Liver (tissue), 3 donors: Measurements from ENCODE around the gene RNF39.

ENCODE experiments used
- EGR1 ChIP-seq, 2 donors: IDR thresholded peaks; 2 replicates each; pipeline ENCODE4 v1.6.1; 2016 to 2018; ENCODE audit warnings: antibody characterized with exemption in 2 of 2, low read depth in 2 of 2
- GABPA ChIP-seq, 2 donors: IDR thresholded peaks in 1 of 2; conservative IDR thresholded peaks in 1 of 2; 2 replicates each; pipeline ENCODE4 v1.6.1; 2016; ENCODE audit warnings: antibody characterized with exemption in 2 of 2, mild to moderate bottlenecking in 1 of 2, moderate library complexity in 1 of 2
- HNF4A ChIP-seq, 2 donors: conservative IDR thresholded peaks; 2 replicates each; pipeline ENCODE4 v1.6.1; 2016; ENCODE audit warnings: antibody characterized with exemption in 2 of 2, mild to moderate bottlenecking in 2 of 2
- HNF4G ChIP-seq: IDR thresholded peaks from 2 replicates; pipeline ENCODE4 v1.6.1; 2016; ENCODE audit warnings: antibody characterized with exemption
- RAD21 ChIP-seq, 2 donors: IDR thresholded peaks; 2 replicates each; pipeline ENCODE4 v1.6.1; 2016; ENCODE audit warnings: antibody characterized with exemption in 2 of 2, mild to moderate bottlenecking in 2 of 2
- RXRA ChIP-seq, 2 donors: IDR thresholded peaks; 2 replicates each; pipeline ENCODE4 v1.6.1; 2017 to 2018; ENCODE audit warnings: antibody characterized with exemption in 2 of 2, mild to moderate bottlenecking in 1 of 2
- SP1 ChIP-seq: IDR thresholded peaks from 2 replicates; pipeline ENCODE4 v1.6.1; 2018; ENCODE audit warnings: antibody characterized with exemption, mild to moderate bottlenecking
- TF ChIP-seq, protein P1 (sequence below): IDR thresholded peaks from 2 replicates; pipeline ENCODE4 v1.6.1; 2016; ENCODE audit warnings: antibody characterized with exemption
- TF ChIP-seq, protein P2 (sequence below): IDR thresholded peaks from 2 replicates; pipeline ENCODE4 v1.6.1; 2016; ENCODE audit warnings: antibody characterized with exemption, mild to moderate bottlenecking
- TF ChIP-seq, protein P3 (sequence below): fragments of 150-350 bp; IDR thresholded peaks from 2 replicates; pipeline ENCODE4 v1.5.1; 2017; ENCODE audit warnings: improper control_type of control experiment, low read depth, low read length; ENCODE audit not compliant: missing input control
- TF ChIP-seq, protein P4 (sequence below): IDR thresholded peaks from 2 replicates; pipeline ENCODE4 v1.6.1; 2016; ENCODE audit warnings: antibody characterized with exemption
- TF ChIP-seq, protein P5 (sequence below): IDR thresholded peaks from 2 replicates; pipeline ENCODE4 v1.6.1; 2016; ENCODE audit warnings: antibody characterized with exemption
- donor health status: healthy.
- donor health status: healthy.

DNA sequence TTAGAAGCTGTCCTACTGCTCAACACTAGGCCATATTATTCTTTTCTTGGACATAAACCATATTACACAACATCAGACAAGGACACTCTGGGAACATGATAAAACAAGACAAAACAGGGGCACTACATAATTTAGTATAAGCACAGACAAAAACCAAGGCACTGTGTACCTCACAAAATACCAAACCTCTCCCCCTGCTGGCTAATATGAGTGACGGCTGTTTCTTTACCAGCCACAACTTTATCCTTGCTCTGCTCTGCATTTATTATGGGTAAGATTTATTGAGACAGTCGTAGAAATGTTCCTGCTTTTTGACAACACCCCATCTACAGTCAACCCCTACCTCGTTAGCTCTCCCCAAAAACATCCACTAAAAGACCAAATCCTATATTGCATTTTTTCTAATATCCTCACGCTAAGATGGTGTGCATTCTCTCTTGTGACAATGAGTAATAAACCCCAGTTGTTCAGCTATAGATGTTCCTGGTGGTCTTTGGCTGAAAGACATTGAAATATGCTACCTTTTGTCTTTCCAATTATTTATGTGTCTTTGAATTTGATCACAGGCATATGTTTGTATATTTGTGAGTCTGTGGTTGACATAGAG lies 38.3 kb downstream of the RNF39 start:
- TF ChIP-seq, protein P1, sequence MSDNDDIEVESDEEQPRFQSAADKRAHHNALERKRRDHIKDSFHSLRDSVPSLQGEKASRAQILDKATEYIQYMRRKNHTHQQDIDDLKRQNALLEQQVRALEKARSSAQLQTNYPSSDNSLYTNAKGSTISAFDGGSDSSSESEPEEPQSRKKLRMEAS: no peak
- TF ChIP-seq SP1 (no peak), EGR1 (IDR thresholded peaks at IDR 0.05; ENCODE audit: low read depth in 2 of 2) (no peak), RAD21 (IDR thresholded peaks at IDR 0.05) (peak; percentile 42 to 73), HNF4A (conservative IDR thresholded peaks at IDR 0.05) (no peak), GABPA (IDR thresholded peaks at IDR 0.05 in 1 of 2, conservative IDR thresholded peaks at IDR 0.05 in 1 of 2) (no peak), RXRA (IDR thresholded peaks at IDR 0.05) (no peak), HNF4G (no peak)
- TF ChIP-seq, protein P2, sequence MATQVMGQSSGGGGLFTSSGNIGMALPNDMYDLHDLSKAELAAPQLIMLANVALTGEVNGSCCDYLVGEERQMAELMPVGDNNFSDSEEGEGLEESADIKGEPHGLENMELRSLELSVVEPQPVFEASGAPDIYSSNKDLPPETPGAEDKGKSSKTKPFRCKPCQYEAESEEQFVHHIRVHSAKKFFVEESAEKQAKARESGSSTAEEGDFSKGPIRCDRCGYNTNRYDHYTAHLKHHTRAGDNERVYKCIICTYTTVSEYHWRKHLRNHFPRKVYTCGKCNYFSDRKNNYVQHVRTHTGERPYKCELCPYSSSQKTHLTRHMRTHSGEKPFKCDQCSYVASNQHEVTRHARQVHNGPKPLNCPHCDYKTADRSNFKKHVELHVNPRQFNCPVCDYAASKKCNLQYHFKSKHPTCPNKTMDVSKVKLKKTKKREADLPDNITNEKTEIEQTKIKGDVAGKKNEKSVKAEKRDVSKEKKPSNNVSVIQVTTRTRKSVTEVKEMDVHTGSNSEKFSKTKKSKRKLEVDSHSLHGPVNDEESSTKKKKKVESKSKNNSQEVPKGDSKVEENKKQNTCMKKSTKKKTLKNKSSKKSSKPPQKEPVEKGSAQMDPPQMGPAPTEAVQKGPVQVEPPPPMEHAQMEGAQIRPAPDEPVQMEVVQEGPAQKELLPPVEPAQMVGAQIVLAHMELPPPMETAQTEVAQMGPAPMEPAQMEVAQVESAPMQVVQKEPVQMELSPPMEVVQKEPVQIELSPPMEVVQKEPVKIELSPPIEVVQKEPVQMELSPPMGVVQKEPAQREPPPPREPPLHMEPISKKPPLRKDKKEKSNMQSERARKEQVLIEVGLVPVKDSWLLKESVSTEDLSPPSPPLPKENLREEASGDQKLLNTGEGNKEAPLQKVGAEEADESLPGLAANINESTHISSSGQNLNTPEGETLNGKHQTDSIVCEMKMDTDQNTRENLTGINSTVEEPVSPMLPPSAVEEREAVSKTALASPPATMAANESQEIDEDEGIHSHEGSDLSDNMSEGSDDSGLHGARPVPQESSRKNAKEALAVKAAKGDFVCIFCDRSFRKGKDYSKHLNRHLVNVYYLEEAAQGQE: no peak
- TF ChIP-seq, protein P3, sequence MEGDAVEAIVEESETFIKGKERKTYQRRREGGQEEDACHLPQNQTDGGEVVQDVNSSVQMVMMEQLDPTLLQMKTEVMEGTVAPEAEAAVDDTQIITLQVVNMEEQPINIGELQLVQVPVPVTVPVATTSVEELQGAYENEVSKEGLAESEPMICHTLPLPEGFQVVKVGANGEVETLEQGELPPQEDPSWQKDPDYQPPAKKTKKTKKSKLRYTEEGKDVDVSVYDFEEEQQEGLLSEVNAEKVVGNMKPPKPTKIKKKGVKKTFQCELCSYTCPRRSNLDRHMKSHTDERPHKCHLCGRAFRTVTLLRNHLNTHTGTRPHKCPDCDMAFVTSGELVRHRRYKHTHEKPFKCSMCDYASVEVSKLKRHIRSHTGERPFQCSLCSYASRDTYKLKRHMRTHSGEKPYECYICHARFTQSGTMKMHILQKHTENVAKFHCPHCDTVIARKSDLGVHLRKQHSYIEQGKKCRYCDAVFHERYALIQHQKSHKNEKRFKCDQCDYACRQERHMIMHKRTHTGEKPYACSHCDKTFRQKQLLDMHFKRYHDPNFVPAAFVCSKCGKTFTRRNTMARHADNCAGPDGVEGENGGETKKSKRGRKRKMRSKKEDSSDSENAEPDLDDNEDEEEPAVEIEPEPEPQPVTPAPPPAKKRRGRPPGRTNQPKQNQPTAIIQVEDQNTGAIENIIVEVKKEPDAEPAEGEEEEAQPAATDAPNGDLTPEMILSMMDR: peak; percentile 50
- TF ChIP-seq, protein P4, sequence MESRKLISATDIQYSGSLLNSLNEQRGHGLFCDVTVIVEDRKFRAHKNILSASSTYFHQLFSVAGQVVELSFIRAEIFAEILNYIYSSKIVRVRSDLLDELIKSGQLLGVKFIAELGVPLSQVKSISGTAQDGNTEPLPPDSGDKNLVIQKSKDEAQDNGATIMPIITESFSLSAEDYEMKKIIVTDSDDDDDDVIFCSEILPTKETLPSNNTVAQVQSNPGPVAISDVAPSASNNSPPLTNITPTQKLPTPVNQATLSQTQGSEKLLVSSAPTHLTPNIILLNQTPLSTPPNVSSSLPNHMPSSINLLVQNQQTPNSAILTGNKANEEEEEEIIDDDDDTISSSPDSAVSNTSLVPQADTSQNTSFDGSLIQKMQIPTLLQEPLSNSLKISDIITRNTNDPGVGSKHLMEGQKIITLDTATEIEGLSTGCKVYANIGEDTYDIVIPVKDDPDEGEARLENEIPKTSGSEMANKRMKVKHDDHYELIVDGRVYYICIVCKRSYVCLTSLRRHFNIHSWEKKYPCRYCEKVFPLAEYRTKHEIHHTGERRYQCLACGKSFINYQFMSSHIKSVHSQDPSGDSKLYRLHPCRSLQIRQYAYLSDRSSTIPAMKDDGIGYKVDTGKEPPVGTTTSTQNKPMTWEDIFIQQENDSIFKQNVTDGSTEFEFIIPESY: no peak
- TF ChIP-seq, protein P5, sequence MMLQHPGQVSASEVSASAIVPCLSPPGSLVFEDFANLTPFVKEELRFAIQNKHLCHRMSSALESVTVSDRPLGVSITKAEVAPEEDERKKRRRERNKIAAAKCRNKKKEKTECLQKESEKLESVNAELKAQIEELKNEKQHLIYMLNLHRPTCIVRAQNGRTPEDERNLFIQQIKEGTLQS: no peak
